ENCODE measurements around the gene TNFRSF4.

DNA sequence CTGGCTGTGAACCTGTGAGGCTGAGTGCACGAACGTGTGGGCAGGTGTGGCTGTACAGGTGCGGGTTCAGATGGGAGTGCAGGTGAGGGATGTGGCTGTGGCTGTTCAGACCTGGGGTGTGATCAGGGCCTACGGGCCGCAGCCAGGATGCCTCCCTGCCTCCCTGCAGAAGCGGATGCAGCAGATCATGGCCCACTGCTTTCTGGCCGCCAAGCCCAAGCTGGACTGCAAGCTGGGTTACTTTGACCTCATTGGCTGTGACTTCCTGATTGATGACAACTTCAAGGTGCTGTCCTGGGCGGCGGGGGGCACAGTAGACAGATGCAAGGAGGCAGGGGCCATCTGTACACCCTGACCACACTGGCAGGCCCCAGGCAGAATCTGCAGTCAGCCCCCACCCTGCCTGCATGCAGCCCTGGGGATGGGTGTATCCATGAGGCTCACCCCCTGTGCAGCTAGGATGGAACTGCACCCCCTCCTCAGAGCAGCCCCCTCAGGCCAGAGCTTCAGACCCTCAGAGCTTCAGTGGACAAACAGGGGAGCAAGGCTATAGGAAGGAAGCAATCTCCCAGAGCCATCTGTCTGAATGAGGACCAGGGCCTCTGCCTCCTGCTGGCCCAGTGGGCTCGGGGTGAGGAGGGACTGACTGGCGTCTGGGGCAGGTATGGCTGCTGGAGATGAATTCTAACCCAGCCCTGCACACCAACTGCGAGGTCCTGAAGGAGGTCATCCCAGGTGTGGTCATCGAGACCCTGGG is 17.3 kb downstream of the TNFRSF4 start:
- TF ChIP-seq HNRNPUL1 (IDR thresholded peaks at IDR 0.05; ENCODE audit: low read length) (no peak), CHD1 (IDR thresholded peaks at IDR 0.05; ENCODE audit: low read length) (no peak), MYC (IDR thresholded peaks at IDR 0.05; ENCODE audit: low read depth, low read length) (no peak), MYC (CRISPR knock-in tag; IDR thresholded peaks at IDR 0.05; ENCODE audit: borderline replicate concordance, low read depth) (no peak)

All from K562 (cell line).